KG1 (cell line): ENCODE measurements around the gene GJB3.

Experiments used
- DNase-seq: peaks from one replicate; lab custom pipeline; 2025; lab: John Stamatoyannopoulos, UW

The GJB3 gene

GRCh38 chr1:34825455-34826091, 44.6 kb downstream of the GJB3 start:
- DNase-seq = no peak

GRCh38 chr1:34827341-34827941, 46.4 kb downstream of the GJB3 start:
- no peak for DNase-seq

- DNase-seq = no peak
These were observed 47.6 kb downstream of the GJB3 start for GRCh38 chr1:34828611-34829010.

- DNase-seq = no peak
These were observed 48.2 kb downstream of the GJB3 start for GRCh38 chr1:34829250-34829649.

GRCh38 chr1:34831721-34832246, 50.8 kb downstream of the GJB3 start:
- DNase-seq = no peak

GRCh38 chr1:34833711-34834110, 52.7 kb downstream of the GJB3 start:
- no peak for DNase-seq
